Measurements from ENCODE around the gene DPH7. TPM values are rescaled to one million over a fixed set of nuclear protein-coding genes. Genes with fewer than 3 reads are reported as not detected.
"Not testable (repeated sequence)": the region's sequence is repeated elsewhere in the genome, so short reads cannot be mapped to it uniquely, and the experiment has no call there.

DPH7 gene
- polyA plus RNA-seq, 1 experiment, result 19.5 TPM

DNA sequence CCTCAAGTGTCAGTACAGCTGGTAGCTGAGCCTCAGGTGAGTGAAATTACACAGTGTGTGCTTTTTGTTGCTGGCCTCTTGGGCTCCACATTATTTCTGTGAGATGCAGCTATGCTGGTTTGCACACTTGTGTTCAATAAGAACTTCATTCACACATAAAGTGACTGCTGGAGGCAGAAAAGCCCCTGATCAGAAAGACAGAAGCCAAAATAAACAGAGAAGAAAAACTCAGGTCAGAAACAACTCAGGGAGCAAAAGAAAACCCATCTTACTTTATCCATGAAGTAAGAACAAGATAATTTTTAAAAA, 43.7 kb downstream of the DPH7 start:
- Histone ChIP-seq H3K27me3 (ENCODE audit: control insufficient read depth, insufficient read depth, low read length) (no peaks in the 10 kb centered on the region), H3K9me3 (ENCODE audit: control insufficient read depth, insufficient read depth, low read length) (no peaks in the 10 kb centered on the region; the same call in 1 of the 2 replicates), H3K4me3 (ENCODE audit: low read depth, low read length) (no peak overlapping the region), H3K27ac (ENCODE audit: low read depth, low read length) (no peak overlapping the region)
- CTCF ChIA-PET, result interaction anchor here (0.6 to 1.5 kb wide), 10 partner anchors 10 to 112 kb away, joined by 3 to 12 read pairs (median 4); partner anchors contain the start of genes DPH7, EXD3, NOXA1 and PNPLA7
- POLR2A ChIA-PET, result interaction anchor here (0.6 kb wide), 1 partner anchor 17 kb away, joined by 7 read pairs; the partner anchor contains the start of gene MRPL41
- no peak for DNase-seq (ENCODE audit: low read depth, low spot score)
- TF ChIP-seq, protein P1, sequence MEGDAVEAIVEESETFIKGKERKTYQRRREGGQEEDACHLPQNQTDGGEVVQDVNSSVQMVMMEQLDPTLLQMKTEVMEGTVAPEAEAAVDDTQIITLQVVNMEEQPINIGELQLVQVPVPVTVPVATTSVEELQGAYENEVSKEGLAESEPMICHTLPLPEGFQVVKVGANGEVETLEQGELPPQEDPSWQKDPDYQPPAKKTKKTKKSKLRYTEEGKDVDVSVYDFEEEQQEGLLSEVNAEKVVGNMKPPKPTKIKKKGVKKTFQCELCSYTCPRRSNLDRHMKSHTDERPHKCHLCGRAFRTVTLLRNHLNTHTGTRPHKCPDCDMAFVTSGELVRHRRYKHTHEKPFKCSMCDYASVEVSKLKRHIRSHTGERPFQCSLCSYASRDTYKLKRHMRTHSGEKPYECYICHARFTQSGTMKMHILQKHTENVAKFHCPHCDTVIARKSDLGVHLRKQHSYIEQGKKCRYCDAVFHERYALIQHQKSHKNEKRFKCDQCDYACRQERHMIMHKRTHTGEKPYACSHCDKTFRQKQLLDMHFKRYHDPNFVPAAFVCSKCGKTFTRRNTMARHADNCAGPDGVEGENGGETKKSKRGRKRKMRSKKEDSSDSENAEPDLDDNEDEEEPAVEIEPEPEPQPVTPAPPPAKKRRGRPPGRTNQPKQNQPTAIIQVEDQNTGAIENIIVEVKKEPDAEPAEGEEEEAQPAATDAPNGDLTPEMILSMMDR (IDR thresholded peaks at IDR 0.05; ENCODE audit: low read depth, low read length), result no peak

DNA sequence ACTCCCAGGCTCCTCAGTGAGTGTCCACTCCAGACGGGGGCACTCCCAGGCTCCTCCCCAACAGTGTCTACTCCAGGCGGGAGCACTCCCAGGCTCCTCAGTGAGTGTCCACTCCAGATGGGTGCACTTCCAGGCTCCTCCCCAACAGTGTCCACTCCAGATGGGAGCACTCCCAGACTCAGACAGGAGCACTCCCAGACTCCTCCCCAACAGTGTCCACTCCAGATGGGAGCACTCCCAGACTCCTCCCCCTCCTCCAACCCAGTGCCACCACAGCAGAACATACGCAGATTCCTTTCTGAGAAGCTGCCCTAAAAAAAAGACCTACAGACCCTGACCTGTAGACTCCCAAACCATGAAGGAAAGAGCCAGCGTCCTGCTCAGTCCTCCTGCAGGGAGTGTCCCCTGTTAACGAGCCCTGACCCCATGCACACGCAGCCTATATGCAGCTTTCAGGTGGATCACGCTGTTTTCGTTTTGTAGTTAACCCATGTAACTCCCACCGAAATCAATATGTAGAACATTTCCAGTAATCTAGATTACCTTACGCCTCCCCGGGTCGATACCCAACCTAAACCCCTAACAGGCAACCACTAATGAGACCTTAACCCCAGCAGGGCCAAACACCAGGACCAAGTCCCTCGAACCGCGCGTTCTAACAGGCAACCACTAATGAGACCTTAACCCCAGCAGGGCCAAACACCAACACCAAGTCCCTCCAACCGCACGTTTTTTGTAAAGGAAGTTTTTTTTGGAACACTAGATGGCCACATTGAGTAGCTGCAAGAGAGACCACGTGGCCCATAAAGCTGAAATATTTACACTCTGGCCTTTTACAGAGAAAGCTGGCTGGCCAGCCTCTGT, 44.2 kb downstream of the DPH7 start:
- POLR2A ChIA-PET, result interaction anchor here (0.6 kb wide), 1 partner anchor 17 kb away, joined by 7 read pairs; the partner anchor contains the start of gene MRPL41
- TF ChIP-seq, protein P1 (IDR thresholded peaks at IDR 0.05; ENCODE audit: low read depth, low read length), result peak; percentile 79
- Histone ChIP-seq H3K4me3 (ENCODE audit: low read depth, low read length) (no peak overlapping the region), H3K27me3 (ENCODE audit: control insufficient read depth, insufficient read depth, low read length) (no peaks in the 10 kb centered on the region), H3K27ac (ENCODE audit: low read depth, low read length) (no peak overlapping the region), H3K9me3 (ENCODE audit: control insufficient read depth, insufficient read depth, low read length) (no peaks in the 10 kb centered on the region; the same call in 1 of the 2 replicates)
- CTCF ChIA-PET, result interaction anchor here (0.6 to 1.5 kb wide), 10 partner anchors 11 to 112 kb away, joined by 3 to 12 read pairs (median 4); partner anchors contain the start of genes DPH7, EXD3, NOXA1 and PNPLA7
- DNase-seq (ENCODE audit: low read depth, low spot score), result no peak

DNA sequence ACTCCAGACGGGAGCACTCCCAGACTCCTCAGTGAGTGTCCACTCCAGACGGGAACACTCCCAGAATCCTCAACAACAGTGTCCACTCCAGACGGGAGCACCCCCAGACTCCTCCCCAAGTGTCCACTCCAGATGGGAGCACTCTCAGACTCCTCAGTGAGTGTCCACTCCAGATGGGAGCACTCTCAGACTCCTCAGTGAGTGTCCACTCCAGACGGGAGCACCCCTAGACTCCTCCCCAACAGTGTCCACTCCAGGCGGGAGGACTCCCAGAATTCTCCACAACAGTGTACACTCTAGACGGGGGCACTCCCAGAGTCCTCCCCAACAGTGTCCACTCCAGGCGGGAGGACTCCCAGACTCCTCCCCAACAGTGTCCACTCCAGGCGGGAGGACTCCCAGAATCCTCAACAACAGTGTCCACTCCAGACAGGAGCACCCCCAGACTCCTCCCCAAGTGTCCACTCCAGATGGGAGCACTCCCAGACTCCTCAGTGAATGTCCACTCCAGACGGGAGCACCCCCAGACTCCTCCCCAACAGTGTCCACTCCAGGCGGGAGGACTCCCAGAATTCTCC, 45.7 kb downstream of the DPH7 start:
- DNase-seq (ENCODE audit: low read depth, low spot score); H3K9me3 ChIP-seq (ENCODE audit: control insufficient read depth, insufficient read depth, low read length); CTCF ChIA-PET; POLR2A ChIA-PET; H3K27ac ChIP-seq (ENCODE audit: low read depth, low read length); H3K4me3 ChIP-seq (ENCODE audit: low read depth, low read length); H3K27me3 ChIP-seq (ENCODE audit: control insufficient read depth, insufficient read depth, low read length): not testable (repeated sequence)

DNA sequence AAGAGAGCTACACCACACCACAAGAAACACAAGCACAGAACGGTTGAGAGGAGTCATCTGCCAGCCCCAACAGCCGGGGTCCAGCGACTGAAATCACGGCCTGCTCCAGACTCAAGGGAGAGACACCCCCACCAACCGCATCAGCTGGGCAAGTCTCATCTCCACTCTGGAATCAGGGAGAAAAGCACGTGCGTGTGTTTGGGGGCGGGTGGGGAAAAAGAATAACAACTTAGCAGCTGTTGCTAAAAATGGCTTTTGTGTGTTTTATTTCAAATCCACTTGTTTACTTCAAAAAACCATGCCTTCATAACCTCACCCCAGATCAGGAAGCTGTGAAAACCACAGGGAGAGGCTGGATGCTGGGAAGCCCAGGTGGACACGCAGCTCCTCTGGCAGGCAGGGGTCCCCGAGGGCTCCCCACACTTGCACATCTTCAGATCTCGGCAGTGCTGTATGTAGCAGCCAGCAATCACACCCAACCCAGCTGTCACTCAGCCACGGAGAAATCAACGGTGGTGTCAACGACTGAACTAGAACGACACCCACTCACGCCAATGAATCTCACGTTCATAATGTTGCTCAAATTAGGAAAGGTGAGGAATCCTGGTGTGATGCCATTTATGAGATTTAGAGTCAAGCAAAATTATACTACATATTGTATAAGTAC, 47.5 kb downstream of the DPH7 start:
- POLR2A ChIA-PET, result interaction anchor here (0.6 to 0.8 kb wide), 3 partner anchors 26 to 259 kb away, joined by 3 to 5 read pairs (median 4); no protein-coding TSS in a partner anchor
- CTCF ChIA-PET, result interaction anchor here (0.5 kb wide), 1 partner anchor 108 kb away, joined by 6 read pairs; the partner anchor contains the start of genes EXD3 and NOXA1
- peak; percentile 41 for DNase-seq (ENCODE audit: low read depth, low spot score)
- Histone ChIP-seq H3K27ac (ENCODE audit: low read depth, low read length) (no peak overlapping the region), H3K9me3 (ENCODE audit: control insufficient read depth, insufficient read depth, low read length) (no peaks in the 10 kb centered on the region), H3K4me3 (ENCODE audit: low read depth, low read length) (no peak overlapping the region), H3K27me3 (ENCODE audit: control insufficient read depth, insufficient read depth, low read length) (peaks cover 2% of the 10 kb centered on the region)
- TF ChIP-seq, protein P1 (IDR thresholded peaks at IDR 0.05; ENCODE audit: low read depth, low read length), result no peak

DNA sequence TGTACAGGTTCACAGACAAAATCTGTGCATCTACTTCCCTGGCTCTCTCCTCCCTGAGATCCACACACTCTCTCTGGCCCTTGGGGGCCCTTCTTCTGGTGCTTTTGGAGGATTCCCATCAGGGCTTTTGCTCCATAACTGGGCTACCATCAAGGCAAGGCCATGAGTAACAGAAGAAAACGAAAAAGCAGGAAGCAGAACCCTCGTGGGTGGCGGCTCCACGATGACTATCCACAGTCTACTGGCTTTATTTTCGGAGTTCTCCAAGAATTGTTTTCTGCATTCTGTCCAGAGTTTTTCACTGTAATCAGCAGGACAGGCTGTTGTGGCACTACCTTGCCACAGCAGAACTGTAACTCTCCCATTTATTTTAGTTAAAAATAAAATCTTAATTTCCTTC, 48.4 kb downstream of the DPH7 start:
- CTCF ChIA-PET, result no interaction called here
- H3K27ac ChIP-seq (ENCODE audit: low read depth, low read length), result no peak overlapping the region
- no peak for DNase-seq (ENCODE audit: low read depth, low spot score)
- TF ChIP-seq, protein P1 (IDR thresholded peaks at IDR 0.05; ENCODE audit: low read depth, low read length), result no peak
- no peak overlapping the region for H3K4me3 ChIP-seq (ENCODE audit: low read depth, low read length)
- no peaks in the 10 kb centered on the region for H3K9me3 ChIP-seq (ENCODE audit: control insufficient read depth, insufficient read depth, low read length)
- POLR2A ChIA-PET, result no interaction called here
- H3K27me3 ChIP-seq (ENCODE audit: control insufficient read depth, insufficient read depth, low read length), result peaks cover 2% of the 10 kb centered on the region
